Activated gamma-delta T cell (primary cell): Measurements from ENCODE around the gene DUXB.

Experiments used
- DNase-seq: peaks from one replicate; lab custom pipeline; 2025; lab: John Stamatoyannopoulos, UW
- total RNA-seq, 2 donors: gene quantifications; one replicate each; lab custom pipeline; 2026; lab: John Stamatoyannopoulos, UW

DUXB gene
- 0 reads per million in 2 donors for total RNA-seq

GRCh38 chr16:75701361-75701760 lies at the start of gene DUXB:
TSS of gene DUXB (minus strand) at chr16:75701461. CDS start at chr16:75701418, 43 bp downstream.
- no peak for DNase-seq

GRCh38 chr16:75750528-75750927 lies 49.3 kb upstream of the DUXB start:
- no peak for DNase-seq

GRCh38 chr16:75746359-75746758 lies 45.1 kb upstream of the DUXB start:
- DNase-seq: no peak

- no peak for DNase-seq
Measured at GRCh38 chr16:75745823-75746222, 44.6 kb upstream of the DUXB start.

- no peak for DNase-seq
Measured at GRCh38 chr16:75745242-75745641, 44.0 kb upstream of the DUXB start.

- DNase-seq: no peak
Measured at GRCh38 chr16:75742424-75743047, 41.3 kb upstream of the DUXB start.

GRCh38 chr16:75733305-75734211 lies 32.3 kb upstream of the DUXB start:
- DNase-seq: no peak

- DNase-seq: no peak
Measured at GRCh38 chr16:75732871-75733270, 31.6 kb upstream of the DUXB start.

- no peak for DNase-seq
Measured at GRCh38 chr16:75727221-75727620, 26.0 kb upstream of the DUXB start.

- no peak for DNase-seq
Measured at GRCh38 chr16:75726390-75726789, 25.1 kb upstream of the DUXB start, which contains the start of gene CPHXL. TSS of gene CPHXL (minus strand) at chr16:75726490. CDS start at chr16:75726442, 48 bp downstream.

GRCh38 chr16:75718452-75718851 lies 17.2 kb upstream of the DUXB start:
- DNase-seq: no peak

- DNase-seq: no peak
Measured at GRCh38 chr16:75714661-75715060, 13.4 kb upstream of the DUXB start.

GRCh38 chr16:75710344-75710743 lies 9.1 kb upstream of the DUXB start:
- no peak for DNase-seq

- DNase-seq: no peak
Measured at GRCh38 chr16:75703306-75703705, 2.0 kb upstream of the DUXB start.

- DNase-seq: no peak
Measured at GRCh38 chr16:75702242-75702641, 981 bp upstream of the DUXB start.

GRCh38 chr16:75697571-75697970 lies 3.7 kb downstream of the DUXB start:
- DNase-seq: no peak

GRCh38 chr16:75695708-75696107 lies 5.6 kb downstream of the DUXB start:
- DNase-seq: no peak

GRCh38 chr16:75687361-75687760 lies 13.9 kb downstream of the DUXB start:
- DNase-seq: no peak

- DNase-seq: no peak
Measured at GRCh38 chr16:75682308-75682707, 19.0 kb downstream of the DUXB start.

GRCh38 chr16:75679366-75679765 lies 21.9 kb downstream of the DUXB start:
- DNase-seq: no peak

- no peak for DNase-seq
Measured at GRCh38 chr16:75676909-75677308, 24.4 kb downstream of the DUXB start, which contains the start of gene CPHXL2. TSS of gene CPHXL2 (minus strand) at chr16:75677009. CDS start at chr16:75676999, 10 bp downstream.

GRCh38 chr16:75667503-75667902 lies 33.8 kb downstream of the DUXB start:
- DNase-seq: no peak

- no peak for DNase-seq
Measured at GRCh38 chr16:75660726-75661302, 40.4 kb downstream of the DUXB start.
